IMR-90 (cell line): ENCODE data around the gene TMEM184C. TPM values are rescaled to one million over a fixed set of nuclear protein-coding genes. Genes with fewer than 3 reads are reported as not detected.

Source experiments
- ATAC-seq: fragments of 200-7000 bp; cut with Tn5 transposase; 2 replicates; pipeline ENCODE4 v1.9.1; 2020; ENCODE audit warnings: low read depth, mild to moderate bottlenecking, moderate library complexity
- BruUV-seq: library from RNA; stranded (reverse); fragments of 400-500 nt; replicated peaks from 2 replicates; lab custom pipeline; 2021; lab: Mats Ljungman, UMichigan
- CTCF ChIA-PET: fragments of 300-600 bp; formaldehyde crosslinking; extraction: SDS; loops from one replicate; lab custom pipeline; 2021; ENCODE audit warnings: antibody characterized with exemption; lab: Yijun Ruan, JAX
- POLR2A ChIA-PET: fragments of 300-600 bp; sonication (Branson Sonifier 250); formaldehyde crosslinking; loops from one replicate; lab custom pipeline; 2022; ENCODE audit warnings: antibody characterized with exemption; ENCODE audit not compliant: unreplicated experiment; lab: Charles Lee
- DNase-seq: peaks from one replicate; pipeline ENCODE4 v3.0.0; 2013
- H2AFZ ChIP-seq: replicated peaks from 2 replicates; pipeline ENCODE3; 2013; ENCODE audit warnings: low read length, mild to moderate bottlenecking; ENCODE audit not compliant: poor library complexity
- H2AK5ac ChIP-seq: 2 replicates; pipeline ENCODE4 v1.6.1; 2013; ENCODE audit warnings: low read depth, low read length, inconsistent platforms
- H2AK9ac ChIP-seq: replicated peaks from 2 replicates; pipeline ENCODE3; 2013; ENCODE audit warnings: mild to moderate bottlenecking, low read depth, low read length, moderate library complexity; ENCODE audit not compliant: poor library complexity
- H2BK120ac ChIP-seq: 2 replicates; pipeline ENCODE4 v1.6.1; 2013; ENCODE audit warnings: low read depth, low read length, inconsistent platforms
- H2BK15ac ChIP-seq: 3 replicates; pipeline ENCODE4 v1.6.1; 2013; ENCODE audit warnings: low read depth, low read length, inconsistent platforms
- H2BK20ac ChIP-seq: 2 replicates; pipeline ENCODE4 v1.6.1; 2013; ENCODE audit warnings: low read depth, mild to moderate bottlenecking, inconsistent platforms, low read length, moderate library complexity
- H2BK5ac ChIP-seq: 2 replicates; pipeline ENCODE4 v1.6.1; 2013; ENCODE audit warnings: mild to moderate bottlenecking, low read depth, low read length, inconsistent platforms; ENCODE audit not compliant: poor library complexity, severe bottlenecking
- H3K14ac ChIP-seq: replicated peaks from 2 replicates; pipeline ENCODE4 v1.6.1; 2013; ENCODE audit warnings: low read depth, low read length, inconsistent platforms
- H3K18ac ChIP-seq: 2 replicates; pipeline ENCODE4 v1.6.1; 2013; ENCODE audit warnings: low read depth, low read length, control low read depth
- H3K23ac ChIP-seq: 2 replicates; pipeline ENCODE4 v1.6.1; 2013; ENCODE audit warnings: low read depth, low read length, inconsistent platforms
- H3K27ac ChIP-seq: 2 replicates; pipeline ENCODE4 v1.5.1; 2013; ENCODE audit warnings: mild to moderate bottlenecking, control low read depth, low read length; ENCODE audit not compliant: insufficient read depth
- H3K27me3 ChIP-seq: 2 replicates; pipeline ENCODE4 v1.6.1; 2013; ENCODE audit warnings: low read length; ENCODE audit not compliant: control insufficient read depth, insufficient read depth
- H3K36me3 ChIP-seq: 2 replicates; pipeline ENCODE4 v1.6.1; 2013; ENCODE audit warnings: low read length, mixed read lengths; ENCODE audit not compliant: control insufficient read depth, insufficient read depth
- H3K4ac ChIP-seq: 2 replicates; pipeline ENCODE4 v1.6.1; 2013; ENCODE audit warnings: low read depth, low read length, inconsistent platforms
- H3K4me1 ChIP-seq: 2 replicates; pipeline ENCODE4 v1.6.1; 2013; ENCODE audit warnings: low read length, mixed read lengths; ENCODE audit not compliant: control insufficient read depth, insufficient read depth
- H3K4me2 ChIP-seq: 2 replicates; pipeline ENCODE4 v1.6.1; 2013; ENCODE audit warnings: low read depth, mild to moderate bottlenecking, control low read depth, low read length, moderate library complexity
- H3K4me3 ChIP-seq: 2 replicates; pipeline ENCODE4 v1.5.1; 2013; ENCODE audit warnings: low read depth, mild to moderate bottlenecking, control low read depth, low read length, moderate library complexity; ENCODE audit not compliant: insufficient read depth
- H3K56ac ChIP-seq: 2 replicates; pipeline ENCODE4 v1.6.1; 2013; ENCODE audit warnings: low read length, inconsistent platforms; ENCODE audit not compliant: insufficient read depth; ENCODE audit errors: extremely low read depth
- H3K79me1 ChIP-seq, 2 experiments: 2 replicates each; pipeline ENCODE4 v1.6.1; 2013; ENCODE audit warnings: low read length in 2 of 2, inconsistent platforms in 1 of 2, low read depth in 1 of 2
- H3K9ac ChIP-seq: 2 replicates; pipeline ENCODE4 v1.6.1; 2013; ENCODE audit warnings: low read depth, low read length, control low read depth
- H3K9me1 ChIP-seq: 2 replicates; pipeline ENCODE4 v1.6.1; 2013; ENCODE audit warnings: low read length, inconsistent platforms; ENCODE audit not compliant: insufficient read depth
- H3K9me3 ChIP-seq: 2 replicates; pipeline ENCODE4 v1.6.1; 2013; ENCODE audit warnings: low read length; ENCODE audit not compliant: control insufficient read depth, insufficient read depth
- H4K20me1 ChIP-seq: 2 replicates; pipeline ENCODE4 v1.6.1; 2013; ENCODE audit warnings: low read length, inconsistent platforms; ENCODE audit not compliant: insufficient read depth
- H4K5ac ChIP-seq: 2 replicates; pipeline ENCODE4 v1.6.1; 2013; ENCODE audit warnings: mild to moderate bottlenecking, low read depth, low read length, control low read depth
- H4K8ac ChIP-seq, 2 experiments: 2 replicates each; pipeline ENCODE4 v1.6.1; 2013; ENCODE audit warnings: low read depth in 2 of 2, low read length in 2 of 2, control low read depth in 1 of 2, inconsistent platforms in 1 of 2
- H4K91ac ChIP-seq: 2 replicates; pipeline ENCODE4 v1.6.1; 2013; ENCODE audit warnings: low read depth, low read length, inconsistent platforms; ENCODE audit not compliant: insufficient read depth
- BHLHE40 ChIP-seq: fragments of 150-350 bp; IDR thresholded peaks from 2 replicates; pipeline ENCODE4 v1.6.1; 2016; ENCODE audit warnings: mild to moderate bottlenecking, low read depth, low read length
- CEBPB ChIP-seq: IDR thresholded peaks from 2 replicates; pipeline ENCODE4 v1.6.1; 2012; ENCODE audit warnings: low read depth, low read length, improper control_type of control experiment
- CTCF ChIP-seq: conservative IDR thresholded peaks from 2 replicates; pipeline ENCODE4 v1.5.1; 2012; ENCODE audit warnings: mild to moderate bottlenecking, low read depth, low read length, improper control_type of control experiment
- FOS ChIP-seq: fragments of 150-350 bp; IDR thresholded peaks from 2 replicates; pipeline ENCODE4 v1.6.1; 2016; ENCODE audit warnings: low read depth, low read length
- MAZ ChIP-seq: IDR thresholded peaks from 2 replicates; pipeline ENCODE4 v1.6.1; 2012; ENCODE audit warnings: low read depth, mild to moderate bottlenecking, low read length, improper control_type of control experiment, moderate library complexity, borderline replicate concordance
- MXI1 ChIP-seq: IDR thresholded peaks from 2 replicates; pipeline ENCODE4 v1.6.1; 2012; ENCODE audit warnings: low read depth, mild to moderate bottlenecking, low read length, moderate library complexity, borderline replicate concordance
- RCOR1 ChIP-seq: IDR thresholded peaks from 2 replicates; pipeline ENCODE4 v1.6.1; 2012; ENCODE audit warnings: mild to moderate bottlenecking, low read length, improper control_type of control experiment; ENCODE audit not compliant: insufficient replicate concordance
- dilution Hi-C: fragments of 300-500 bp; cut with HindIII; formaldehyde crosslinking; loops from one replicate; pipeline ENCODE4 v1.14.3; 2018; ENCODE audit warnings: low sequenced_read_pairs; ENCODE audit not compliant: unreplicated experiment
- in situ Hi-C: fragments of 300-500 bp; cut with MboI; formaldehyde crosslinking; loops from 3 replicates; pipeline ENCODE4 v1.14.3; 2019; ENCODE audit warnings: low sequenced_read_pairs, inconsistent platforms, mixed read lengths
- intact Hi-C: fragments of 100-400 bp; cut with micrococcal nuclease; formaldehyde crosslinking; loops from 2 replicates; pipeline ENCODE4 v1.10.0; 2022
- polyA plus RNA-seq, 3 experiments: library from polyadenylated mRNA; depleted of rRNA; stranded (reverse); fragments of >200 nt; gene quantifications; 2 replicates each; pipeline ENCODE4 v1.2.3, GENCODE V29; 2012; ENCODE audit warnings: low replicate concordance in 1 of 3
- total RNA-seq: library from RNA; depleted of rRNA; stranded (reverse); fragments of >200 nt; gene quantifications from 2 replicates; pipeline ENCODE4 v1.2.3, GENCODE V29; 2012

Gene TMEM184C
- total and polyA plus RNA-seq, 2 of the 4 experiments (the other 2 are of a cell fraction), result 17.4 to 67.6 TPM

GRCh38 chr4:147648656-147649055, 31.5 kb downstream of the TMEM184C start:
- peaks cover 9% of the 10 kb centered on the region; the same call in 1 of the 2 replicates for H3K36me3 ChIP-seq
- H3K14ac ChIP-seq, result no peak overlapping the region
- dilution Hi-C loops, result no loop called here
- H2AK5ac ChIP-seq, result no peak overlapping the region
- H3K79me1 ChIP-seq, result peaks cover 14 to 15% of the 10 kb centered on the region in 2 experiments
- H2BK15ac ChIP-seq, result no peak overlapping the region
- H2AK9ac ChIP-seq, result no peak overlapping the region
- no peak overlapping the region for H2BK20ac ChIP-seq
- no peaks in the 10 kb centered on the region for H3K4me1 ChIP-seq
- intact Hi-C loops, result no loop called here
- H3K27ac ChIP-seq, result no peak overlapping the region
- H2BK5ac ChIP-seq, result no peak overlapping the region
- no peak overlapping the region for H3K4me2 ChIP-seq
- no peak overlapping the region for H3K56ac ChIP-seq
- ATAC-seq (no peak), DNase-seq (no peak)
- H3K23ac ChIP-seq, result no peak overlapping the region
- BruUV-seq, result no TSS peak
- H4K20me1 ChIP-seq, result no peaks in the 10 kb centered on the region
- H3K4me3 ChIP-seq, result no peak overlapping the region
- ChIA-PET CTCF (no interaction called here), POLR2A (no interaction called here)
- no peak overlapping the region for H4K5ac ChIP-seq
- H3K9ac ChIP-seq, result no peak overlapping the region
- no peak for TF ChIP-seq BHLHE40
- TF ChIP-seq FOS, result no peak
- TF ChIP-seq CTCF, result no peak
- TF ChIP-seq RCOR1, result no peak
- TF ChIP-seq MXI1, result no peak
- TF ChIP-seq CEBPB, result no peak
- TF ChIP-seq MAZ, result no peak
- H2AFZ ChIP-seq, result no peak overlapping the region
- in situ Hi-C loops, result no loop called here
- no peak overlapping the region for H3K4ac ChIP-seq
- H3K9me3 ChIP-seq, result no peaks in the 10 kb centered on the region
- H4K91ac ChIP-seq, result no peak overlapping the region
- H3K18ac ChIP-seq, result no peak overlapping the region
- no peaks in the 10 kb centered on the region for H3K27me3 ChIP-seq
- no peak overlapping the region for H4K8ac ChIP-seq
- H2BK120ac ChIP-seq, result no peak overlapping the region
- H3K9me1 ChIP-seq, result peaks cover 5% of the 10 kb centered on the region; the same call in 1 of the 2 replicates
